ENCODE data around the gene LRRC71.

LRRC71 gene

DNA sequence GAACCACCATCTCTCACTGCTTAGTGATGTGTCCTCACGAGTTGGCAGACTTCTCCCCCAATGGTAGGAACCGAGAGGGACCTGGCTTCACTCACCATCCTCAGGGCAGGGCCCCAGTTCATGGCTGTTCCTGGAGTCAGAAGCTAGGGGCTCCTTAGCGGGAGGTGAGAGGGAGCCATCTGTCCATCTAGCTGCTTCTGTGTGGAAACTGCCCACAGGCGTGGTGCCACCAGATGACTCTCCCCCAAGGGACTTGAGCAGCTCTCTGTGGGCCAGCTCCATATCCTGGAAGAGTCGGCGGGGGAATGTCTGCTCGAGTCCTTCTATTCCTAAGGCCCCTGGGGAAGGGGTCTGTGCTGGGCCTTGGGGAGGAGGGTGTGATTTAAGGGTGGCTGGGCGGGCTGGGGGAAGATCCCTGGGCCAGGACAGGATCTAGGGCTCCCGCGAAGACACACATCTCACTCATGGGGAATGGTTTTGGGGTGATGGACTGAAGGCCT lies 16.3 kb downstream of the LRRC71 start:
- no peaks in the 10 kb centered on the region for H3K27me3 ChIP-seq (ENCODE audit: control insufficient read depth in 2 of 2, insufficient read depth in 2 of 2, low read length in 2 of 2)
- peaks cover 0 to 1% of the 10 kb centered on the region in 2 donors for H3K4me1 ChIP-seq (ENCODE audit: control insufficient read depth in 2 of 2, insufficient read depth in 2 of 2, low read length in 2 of 2)
- no peaks in the 10 kb centered on the region for H3K9me3 ChIP-seq (ENCODE audit: control insufficient read depth in 2 of 2, low read length in 2 of 2)
- no peak overlapping the region for H3K9ac ChIP-seq (ENCODE audit: low read depth in 1 of 2, low read length in 2 of 2)
- H3K36me3 ChIP-seq (ENCODE audit: control insufficient read depth in 2 of 2, insufficient read depth in 2 of 2, low read length in 2 of 2), result peaks cover 48 to 56% of the 10 kb centered on the region in 2 donors
- H3K4me3 ChIP-seq (ENCODE audit: low read length in 2 of 2), result no peak overlapping the region
- H3K27ac ChIP-seq (ENCODE audit: low read depth in 2 of 2, low read length in 2 of 2), result no peak overlapping the region

DNA sequence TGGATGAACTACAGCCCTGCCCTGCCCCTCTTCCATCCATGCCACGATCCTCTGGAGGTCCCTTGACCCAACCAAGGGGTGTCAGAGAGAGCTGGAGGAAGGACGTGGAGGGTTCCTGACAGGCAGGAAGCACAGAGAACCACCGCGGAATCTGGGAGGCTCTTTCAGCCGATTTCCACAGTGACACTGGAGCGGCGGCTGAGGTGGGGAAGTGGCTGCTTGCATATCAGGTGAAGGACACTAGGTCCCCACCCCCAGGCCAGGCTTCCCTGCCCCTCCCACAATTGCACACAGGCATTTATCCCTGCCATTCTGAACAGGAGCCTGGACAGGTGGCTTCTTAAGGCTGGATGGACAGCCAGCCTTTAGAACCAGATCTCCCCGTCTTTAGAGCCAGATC lies 17.5 kb downstream of the LRRC71 start:
- no peak overlapping the region for H3K4me3 ChIP-seq (ENCODE audit: low read length in 2 of 2)
- no peaks in the 10 kb centered on the region for H3K9me3 ChIP-seq (ENCODE audit: control insufficient read depth in 2 of 2, low read length in 2 of 2)
- H3K4me1 ChIP-seq (ENCODE audit: control insufficient read depth in 2 of 2, insufficient read depth in 2 of 2, low read length in 2 of 2), result no peaks in the 10 kb centered on the region
- no peak overlapping the region for H3K9ac ChIP-seq (ENCODE audit: low read depth in 1 of 2, low read length in 2 of 2)
- H3K27me3 ChIP-seq (ENCODE audit: control insufficient read depth in 2 of 2, insufficient read depth in 2 of 2, low read length in 2 of 2), result no peaks in the 10 kb centered on the region
- no peak overlapping the region for H3K27ac ChIP-seq (ENCODE audit: low read depth in 2 of 2, low read length in 2 of 2)
- H3K36me3 ChIP-seq (ENCODE audit: control insufficient read depth in 2 of 2, insufficient read depth in 2 of 2, low read length in 2 of 2), result peaks cover 58 to 65% of the 10 kb centered on the region in 2 donors

DNA sequence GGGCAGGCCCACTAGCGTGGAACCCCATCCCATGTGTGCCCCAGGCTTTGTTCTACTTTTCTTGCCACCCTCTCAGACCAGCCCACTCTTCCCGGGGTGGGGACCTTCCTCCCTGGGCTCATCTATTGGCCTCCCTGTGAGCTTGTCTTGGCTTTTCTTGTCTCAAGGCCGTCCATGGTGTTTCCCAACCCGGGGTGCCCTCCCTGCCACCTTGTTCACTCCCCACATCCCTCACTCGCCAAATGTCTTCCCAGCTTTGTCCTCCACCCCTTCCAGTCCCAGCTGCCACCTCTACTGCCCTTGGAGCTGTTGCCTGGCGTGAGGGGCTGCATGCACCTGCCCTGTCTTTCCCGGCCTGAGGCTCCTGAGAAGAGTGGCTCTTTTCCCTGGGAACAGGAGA lies 18.4 kb downstream of the LRRC71 start:
- Histone ChIP-seq H3K9me3 (ENCODE audit: control insufficient read depth in 2 of 2, low read length in 2 of 2) (no peaks in the 10 kb centered on the region), H3K4me3 (ENCODE audit: low read length in 2 of 2) (no peak overlapping the region), H3K36me3 (ENCODE audit: control insufficient read depth in 2 of 2, insufficient read depth in 2 of 2, low read length in 2 of 2) (peaks cover 64 to 71% of the 10 kb centered on the region in 2 donors)

DNA sequence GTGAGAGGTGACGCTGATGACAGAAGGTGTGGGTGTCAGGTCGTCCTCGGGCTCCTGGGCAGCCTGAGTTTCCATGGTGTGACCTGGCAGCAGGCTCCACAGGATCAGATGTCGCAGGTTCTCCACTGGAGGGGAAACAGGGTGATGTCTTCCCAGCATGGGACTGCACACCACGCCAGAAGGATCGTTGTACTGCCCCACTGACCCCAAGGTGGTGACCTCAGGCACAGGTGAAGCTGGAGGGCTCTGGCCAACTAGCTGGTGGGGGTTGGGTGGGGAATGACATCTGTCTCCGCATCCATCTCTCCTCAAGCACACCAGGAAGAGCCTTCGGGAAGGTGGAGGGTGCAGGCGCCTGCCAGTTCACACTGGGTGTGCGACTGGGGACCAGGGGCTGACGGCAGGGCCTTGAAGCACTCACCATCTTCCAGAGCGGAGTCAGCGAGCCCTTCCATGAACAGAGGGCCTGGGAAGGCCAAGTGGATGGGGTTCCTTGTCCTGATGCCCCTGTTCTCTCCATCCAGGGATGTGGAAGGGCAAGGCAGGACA lies 19.4 kb downstream of the LRRC71 start:
- Histone ChIP-seq H3K27ac (ENCODE audit: low read depth in 2 of 2, low read length in 2 of 2) (no peak overlapping the region), H3K9ac (ENCODE audit: low read depth in 1 of 2, low read length in 2 of 2) (no peak overlapping the region), H3K27me3 (ENCODE audit: control insufficient read depth in 2 of 2, insufficient read depth in 2 of 2, low read length in 2 of 2) (no peaks in the 10 kb centered on the region), H3K4me1 (ENCODE audit: control insufficient read depth in 2 of 2, insufficient read depth in 2 of 2, low read length in 2 of 2) (no peaks in the 10 kb centered on the region), H3K4me3 (ENCODE audit: low read length in 2 of 2) (no peak overlapping the region), H3K9me3 (ENCODE audit: control insufficient read depth in 2 of 2, low read length in 2 of 2) (no peaks in the 10 kb centered on the region), H3K36me3 (ENCODE audit: control insufficient read depth in 2 of 2, insufficient read depth in 2 of 2, low read length in 2 of 2) (peaks cover 74 to 75% of the 10 kb centered on the region in 2 donors)

More for the DNA sequence above, 18.4 kb downstream of the LRRC71 start:
- no peak overlapping the region for H3K9ac ChIP-seq (ENCODE audit: low read depth in 1 of 2, low read length in 2 of 2)
- H3K27me3 ChIP-seq (ENCODE audit: control insufficient read depth in 2 of 2, insufficient read depth in 2 of 2, low read length in 2 of 2), result no peaks in the 10 kb centered on the region
- no peak overlapping the region for H3K27ac ChIP-seq (ENCODE audit: low read depth in 2 of 2, low read length in 2 of 2)
- H3K4me1 ChIP-seq (ENCODE audit: control insufficient read depth in 2 of 2, insufficient read depth in 2 of 2, low read length in 2 of 2), result no peaks in the 10 kb centered on the region

DNA sequence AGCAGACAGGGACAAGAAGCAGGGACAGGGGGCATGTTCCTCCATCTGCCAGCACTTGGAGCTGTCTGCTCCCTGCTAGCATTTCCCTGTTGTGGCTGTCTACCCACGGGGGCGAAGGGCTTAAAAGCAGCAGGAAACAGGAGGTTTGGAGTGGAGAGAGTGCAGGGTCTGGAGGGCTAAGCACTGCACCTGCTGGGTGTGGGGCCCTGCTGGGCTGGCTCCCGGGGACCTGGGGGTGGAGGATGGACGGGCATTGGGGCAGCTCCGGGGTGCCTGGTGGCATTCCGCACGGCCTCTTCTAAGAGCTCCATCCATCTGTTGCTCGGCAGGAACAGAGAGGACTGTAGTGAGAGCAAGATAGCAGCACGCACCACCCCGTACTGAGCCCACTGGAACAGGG lies 21.2 kb downstream of the LRRC71 start:
- Histone ChIP-seq H3K36me3 (ENCODE audit: control insufficient read depth in 2 of 2, insufficient read depth in 2 of 2, low read length in 2 of 2) (peaks cover 82 to 89% of the 10 kb centered on the region in 2 donors), H3K4me3 (ENCODE audit: low read length in 2 of 2) (no peak overlapping the region), H3K27me3 (ENCODE audit: control insufficient read depth in 2 of 2, insufficient read depth in 2 of 2, low read length in 2 of 2) (no peaks in the 10 kb centered on the region), H3K9ac (ENCODE audit: low read depth in 1 of 2, low read length in 2 of 2) (no peak overlapping the region), H3K9me3 (ENCODE audit: control insufficient read depth in 2 of 2, low read length in 2 of 2) (no peaks in the 10 kb centered on the region), H3K27ac (ENCODE audit: low read depth in 2 of 2, low read length in 2 of 2) (no peak overlapping the region), H3K4me1 (ENCODE audit: control insufficient read depth in 2 of 2, insufficient read depth in 2 of 2, low read length in 2 of 2) (no peaks in the 10 kb centered on the region)

DNA sequence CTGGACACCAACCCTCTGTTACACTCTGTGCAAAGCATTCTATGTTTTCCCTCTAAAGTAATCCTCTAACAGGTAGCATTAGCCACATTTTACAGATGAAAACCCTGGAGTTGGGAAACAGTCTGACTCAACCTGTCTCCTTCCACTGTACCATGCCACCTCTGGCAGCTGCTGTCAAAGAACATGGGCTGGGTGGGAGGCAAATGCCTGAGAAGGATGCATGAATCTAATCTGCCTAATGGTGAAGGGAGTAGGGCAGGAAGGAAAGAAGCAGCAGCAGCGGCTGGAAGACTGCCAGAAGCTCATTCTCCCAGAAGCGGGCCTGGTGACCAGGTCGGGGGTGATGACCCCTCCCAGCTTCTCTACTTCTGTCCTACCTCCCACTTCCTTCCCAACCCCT lies 21.7 kb downstream of the LRRC71 start:
- H3K4me3 ChIP-seq (ENCODE audit: low read length in 2 of 2), result no peak overlapping the region
- peaks cover 87 to 88% of the 10 kb centered on the region in 2 donors for H3K36me3 ChIP-seq (ENCODE audit: control insufficient read depth in 2 of 2, insufficient read depth in 2 of 2, low read length in 2 of 2)
- H3K4me1 ChIP-seq (ENCODE audit: control insufficient read depth in 2 of 2, insufficient read depth in 2 of 2, low read length in 2 of 2), result no peaks in the 10 kb centered on the region
- H3K9ac ChIP-seq (ENCODE audit: low read depth in 1 of 2, low read length in 2 of 2), result no peak overlapping the region
- no peak overlapping the region for H3K27ac ChIP-seq (ENCODE audit: low read depth in 2 of 2, low read length in 2 of 2)
- H3K27me3 ChIP-seq (ENCODE audit: control insufficient read depth in 2 of 2, insufficient read depth in 2 of 2, low read length in 2 of 2), result no peaks in the 10 kb centered on the region
- no peaks in the 10 kb centered on the region for H3K9me3 ChIP-seq (ENCODE audit: control insufficient read depth in 2 of 2, low read length in 2 of 2)

DNA sequence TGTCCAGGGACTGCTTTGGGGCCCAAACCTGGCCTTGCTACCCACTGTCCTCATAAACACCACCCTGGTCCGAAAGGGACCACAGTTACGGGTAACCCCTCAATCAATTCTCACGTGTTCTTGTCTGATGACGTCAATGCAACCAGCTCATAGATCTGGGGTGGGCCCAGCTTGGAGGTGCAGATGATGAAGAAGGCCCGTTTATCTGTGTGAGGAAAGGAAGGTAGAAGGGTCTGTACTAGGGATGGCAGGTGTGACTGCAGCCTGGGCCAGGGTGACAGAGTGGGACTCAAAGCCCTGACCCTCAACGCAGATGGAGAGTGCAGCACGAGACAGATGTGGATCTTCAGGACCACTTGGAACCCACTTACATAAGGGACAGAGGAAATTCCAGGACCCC lies 22.1 kb downstream of the LRRC71 start:
- Histone ChIP-seq H3K36me3 (ENCODE audit: control insufficient read depth in 2 of 2, insufficient read depth in 2 of 2, low read length in 2 of 2) (peaks cover 87% of the 10 kb centered on the region in 2 donors), H3K4me3 (ENCODE audit: low read length in 2 of 2) (no peak overlapping the region), H3K9me3 (ENCODE audit: control insufficient read depth in 2 of 2, low read length in 2 of 2) (no peaks in the 10 kb centered on the region), H3K4me1 (ENCODE audit: control insufficient read depth in 2 of 2, insufficient read depth in 2 of 2, low read length in 2 of 2) (no peaks in the 10 kb centered on the region), H3K9ac (ENCODE audit: low read depth in 1 of 2, low read length in 2 of 2) (no peak overlapping the region), H3K27ac (ENCODE audit: low read depth in 2 of 2, low read length in 2 of 2) (no peak overlapping the region), H3K27me3 (ENCODE audit: control insufficient read depth in 2 of 2, insufficient read depth in 2 of 2, low read length in 2 of 2) (no peaks in the 10 kb centered on the region)

DNA sequence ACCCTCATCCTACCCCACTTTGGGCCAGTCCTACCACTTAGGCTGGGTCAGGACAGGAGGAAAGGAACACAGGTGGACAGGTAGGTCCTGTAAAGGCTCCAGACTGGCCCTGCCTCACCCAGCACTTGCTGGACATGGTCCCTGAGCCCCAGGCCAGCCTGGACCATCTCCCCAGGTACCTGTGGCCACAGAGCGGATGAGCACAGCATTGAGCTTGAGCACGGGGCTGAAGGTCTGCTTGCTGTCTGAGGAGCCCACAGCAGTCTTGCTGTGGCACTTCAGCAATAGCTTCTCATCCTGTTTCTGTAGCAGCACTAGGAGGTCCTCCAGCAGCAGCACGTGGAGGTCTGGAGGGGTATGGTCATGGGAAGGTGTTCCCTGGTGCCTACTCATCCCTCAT lies 23.3 kb downstream of the LRRC71 start:
- no peak overlapping the region for H3K27ac ChIP-seq (ENCODE audit: low read depth in 2 of 2, low read length in 2 of 2)
- peaks cover 88 to 90% of the 10 kb centered on the region in 2 donors for H3K36me3 ChIP-seq (ENCODE audit: control insufficient read depth in 2 of 2, insufficient read depth in 2 of 2, low read length in 2 of 2)
- no peaks in the 10 kb centered on the region for H3K27me3 ChIP-seq (ENCODE audit: control insufficient read depth in 2 of 2, insufficient read depth in 2 of 2, low read length in 2 of 2)
- H3K9ac ChIP-seq (ENCODE audit: low read depth in 1 of 2, low read length in 2 of 2), result no peak overlapping the region
- no peaks in the 10 kb centered on the region for H3K9me3 ChIP-seq (ENCODE audit: control insufficient read depth in 2 of 2, low read length in 2 of 2)
- H3K4me3 ChIP-seq (ENCODE audit: low read length in 2 of 2), result no peak overlapping the region
- H3K4me1 ChIP-seq (ENCODE audit: control insufficient read depth in 2 of 2, insufficient read depth in 2 of 2, low read length in 2 of 2), result no peaks in the 10 kb centered on the region

DNA sequence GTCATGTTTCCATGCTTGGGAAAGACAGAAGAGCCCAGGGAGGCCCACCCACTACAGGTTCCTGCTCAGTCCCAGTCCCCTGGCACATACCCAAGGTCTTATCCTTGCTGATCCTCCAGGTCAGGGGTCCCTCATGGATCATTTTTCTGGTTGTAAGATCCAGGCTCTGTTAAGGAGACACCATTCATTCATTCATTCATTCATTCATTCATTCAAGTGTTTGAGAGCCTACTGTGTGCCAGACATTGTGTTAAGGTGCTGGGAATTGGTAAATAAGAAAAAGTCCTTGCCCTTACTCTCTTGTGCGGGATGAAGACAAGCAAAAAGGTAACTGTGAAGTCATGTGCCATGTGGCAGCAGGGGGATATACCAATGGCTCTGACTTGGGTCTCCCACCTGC lies 23.8 kb downstream of the LRRC71 start:
- H3K27ac ChIP-seq (ENCODE audit: low read depth in 2 of 2, low read length in 2 of 2), result no peak overlapping the region
- H3K4me1 ChIP-seq (ENCODE audit: control insufficient read depth in 2 of 2, insufficient read depth in 2 of 2, low read length in 2 of 2), result no peaks in the 10 kb centered on the region
- no peaks in the 10 kb centered on the region for H3K9me3 ChIP-seq (ENCODE audit: control insufficient read depth in 2 of 2, low read length in 2 of 2)
- no peaks in the 10 kb centered on the region for H3K27me3 ChIP-seq (ENCODE audit: control insufficient read depth in 2 of 2, insufficient read depth in 2 of 2, low read length in 2 of 2)
- no peak overlapping the region for H3K4me3 ChIP-seq (ENCODE audit: low read length in 2 of 2)
- peaks cover 88 to 89% of the 10 kb centered on the region in 2 donors for H3K36me3 ChIP-seq (ENCODE audit: control insufficient read depth in 2 of 2, insufficient read depth in 2 of 2, low read length in 2 of 2)
- no peak overlapping the region for H3K9ac ChIP-seq (ENCODE audit: low read depth in 1 of 2, low read length in 2 of 2)

DNA sequence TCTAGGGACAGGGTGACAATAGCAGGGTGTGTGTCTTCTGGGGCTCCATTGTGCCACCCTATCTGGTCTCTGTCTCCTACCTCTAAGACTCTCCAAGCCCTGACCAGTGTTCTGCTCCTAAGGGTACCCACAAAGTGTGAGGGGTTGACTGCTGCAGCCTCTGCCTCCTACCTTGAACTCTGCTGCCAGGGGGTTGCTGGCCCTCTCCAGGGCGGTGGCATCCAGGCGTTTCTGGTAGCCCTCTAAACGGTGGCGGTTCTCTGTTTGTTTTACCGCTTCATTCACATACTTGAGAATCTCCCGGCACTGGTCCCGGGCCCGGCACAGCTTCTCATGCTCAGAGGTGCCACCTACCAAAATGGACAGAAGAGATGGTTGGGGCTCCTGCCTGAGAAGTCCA lies 24.4 kb downstream of the LRRC71 start:
- Histone ChIP-seq H3K4me3 (ENCODE audit: low read length in 2 of 2) (no peak overlapping the region), H3K9me3 (ENCODE audit: control insufficient read depth in 2 of 2, low read length in 2 of 2) (no peaks in the 10 kb centered on the region), H3K27ac (ENCODE audit: low read depth in 2 of 2, low read length in 2 of 2) (no peak overlapping the region), H3K4me1 (ENCODE audit: control insufficient read depth in 2 of 2, insufficient read depth in 2 of 2, low read length in 2 of 2) (no peaks in the 10 kb centered on the region), H3K9ac (ENCODE audit: low read depth in 1 of 2, low read length in 2 of 2) (no peak overlapping the region), H3K27me3 (ENCODE audit: control insufficient read depth in 2 of 2, insufficient read depth in 2 of 2, low read length in 2 of 2) (no peaks in the 10 kb centered on the region), H3K36me3 (ENCODE audit: control insufficient read depth in 2 of 2, insufficient read depth in 2 of 2, low read length in 2 of 2) (peaks cover 88 to 89% of the 10 kb centered on the region in 2 donors)
